Neural crest cell (in vitro differentiated cells): ENCODE results near the gene PPP1R14C. TPM values are rescaled to one million over a fixed set of nuclear protein-coding genes. Genes with fewer than 3 reads are reported as not detected.

Experiments
- DNase-seq: peaks from one replicate; pipeline ENCODE4 v3.0.0; 2021; ENCODE audit warnings: low read depth, mixed read lengths, low spot score
- H3K27ac Mint-ChIP-seq: one replicate; pipeline ENCODE4 v1.8.0; 2021; ENCODE audit warnings: mild to moderate bottlenecking, mixed read lengths; ENCODE audit not compliant: unreplicated experiment
- H3K27me3 Mint-ChIP-seq: 2 replicates; pipeline ENCODE4 v1.8.0; 2021; ENCODE audit warnings: low read depth, mild to moderate bottlenecking, mixed read lengths
- H3K36me3 Mint-ChIP-seq: 2 replicates; pipeline ENCODE4 v1.8.0; 2021; ENCODE audit warnings: low read depth, mild to moderate bottlenecking, mixed read lengths
- H3K4me1 Mint-ChIP-seq: 2 replicates; pipeline ENCODE4 v1.8.0; 2021; ENCODE audit warnings: mixed read lengths
- H3K4me3 Mint-ChIP-seq: one replicate; pipeline ENCODE4 v1.8.0; 2021; ENCODE audit warnings: mild to moderate bottlenecking, mixed read lengths
- H3K9me3 Mint-ChIP-seq: 2 replicates; pipeline ENCODE4 v1.8.0; 2021; ENCODE audit warnings: mixed read lengths
- CTCF ChIP-seq: fragments of 200-600 bp; sonication (generic); conservative IDR thresholded peaks from 2 replicates; pipeline ENCODE4 v1.5.0; 2021; ENCODE audit warnings: antibody characterized with exemption, mild to moderate bottlenecking
- total RNA-seq: library from RNA; stranded (reverse); gene quantifications from 2 replicates; pipeline ENCODE4 v1.2.1, GENCODE V29; 2021

The PPP1R14C gene
- total RNA-seq, 1 donor from 2014 or later: 7.3 TPM

GRCh38 chr6:150282806-150283205, 140.0 kb downstream of the PPP1R14C start:
- peaks cover 8% of the 10 kb centered on the region for H3K36me3 Mint-ChIP-seq
- H3K27me3 Mint-ChIP-seq: no peaks in the 10 kb centered on the region
- DNase-seq: no peak
- TF ChIP-seq CTCF: no peak
- H3K4me3 Mint-ChIP-seq: no peak overlapping the region
- peaks cover 15% of the 10 kb centered on the region for H3K9me3 Mint-ChIP-seq
- no peak overlapping the region for H3K27ac Mint-ChIP-seq
- peaks cover 33% of the 10 kb centered on the region for H3K4me1 Mint-ChIP-seq

DNA sequence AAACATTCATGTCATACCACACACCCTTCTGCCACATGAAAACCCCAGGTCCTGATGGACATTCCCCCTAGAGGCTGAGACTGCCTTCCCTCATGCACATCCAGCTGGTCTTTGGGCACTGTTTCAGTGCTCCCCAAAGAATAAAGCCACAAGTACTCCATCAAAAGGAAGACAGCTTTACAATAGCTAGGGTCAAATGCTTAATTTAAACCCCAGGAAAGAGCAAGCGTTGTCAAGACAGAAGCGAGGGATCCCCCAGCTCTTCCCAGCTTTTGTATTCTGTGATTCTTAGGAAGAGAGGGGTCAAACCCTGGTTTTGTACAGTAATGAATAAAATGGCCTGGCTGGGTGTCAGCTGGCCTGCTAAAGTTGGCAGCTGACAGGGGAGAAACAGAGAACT, 143.6 kb downstream of the PPP1R14C start:
- Mint-ChIP-seq H3K27me3 (no peaks in the 10 kb centered on the region), H3K4me1 (peaks cover 44% of the 10 kb centered on the region), H3K9me3 (peaks cover 13% of the 10 kb centered on the region), H3K27ac (peak overlapping the region; percentile 94), H3K4me3 (peak overlapping the region; percentile 57), H3K36me3 (peaks cover 8% of the 10 kb centered on the region)
- DNase-seq: no peak
- TF ChIP-seq CTCF: no peak

DNA sequence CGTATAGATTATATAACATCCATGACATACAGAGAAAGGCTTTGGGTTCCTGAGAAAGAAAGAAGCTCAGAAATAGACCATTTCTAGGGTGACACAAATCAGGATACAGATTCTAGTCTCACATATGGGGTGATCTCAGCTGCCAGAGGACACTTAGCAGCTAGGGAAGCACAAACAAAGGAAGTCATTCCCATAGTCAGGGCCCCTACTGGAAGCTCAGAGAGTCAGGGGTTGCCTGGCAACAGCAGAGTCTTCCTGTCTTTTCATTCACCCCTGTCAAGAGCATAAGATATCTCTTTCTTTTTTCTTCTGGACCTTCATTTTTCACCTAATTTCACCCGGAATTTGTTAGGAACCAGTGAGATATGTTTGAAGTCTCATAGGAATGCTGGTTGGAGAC, 144.1 kb downstream of the PPP1R14C start:
- Mint-ChIP-seq H3K36me3 (peaks cover 8% of the 10 kb centered on the region), H3K4me1 (peaks cover 44% of the 10 kb centered on the region), H3K4me3 (peak overlapping the region; percentile 57), H3K9me3 (peaks cover 13% of the 10 kb centered on the region), H3K27ac (peak overlapping the region; percentile 94), H3K27me3 (no peaks in the 10 kb centered on the region)
- no peak for DNase-seq
- TF ChIP-seq CTCF: no peak

- H3K36me3 Mint-ChIP-seq: peaks cover 8% of the 10 kb centered on the region
- H3K4me3 Mint-ChIP-seq: no peak overlapping the region
- no peak for DNase-seq
- no peak for TF ChIP-seq CTCF
- no peak overlapping the region for H3K27ac Mint-ChIP-seq
- peaks cover 44% of the 10 kb centered on the region for H3K4me1 Mint-ChIP-seq
- H3K9me3 Mint-ChIP-seq: peaks cover 13% of the 10 kb centered on the region
- H3K27me3 Mint-ChIP-seq: no peaks in the 10 kb centered on the region
These were observed 145.6 kb downstream of the PPP1R14C start for GRCh38 chr6:150288456-150288855.

DNA sequence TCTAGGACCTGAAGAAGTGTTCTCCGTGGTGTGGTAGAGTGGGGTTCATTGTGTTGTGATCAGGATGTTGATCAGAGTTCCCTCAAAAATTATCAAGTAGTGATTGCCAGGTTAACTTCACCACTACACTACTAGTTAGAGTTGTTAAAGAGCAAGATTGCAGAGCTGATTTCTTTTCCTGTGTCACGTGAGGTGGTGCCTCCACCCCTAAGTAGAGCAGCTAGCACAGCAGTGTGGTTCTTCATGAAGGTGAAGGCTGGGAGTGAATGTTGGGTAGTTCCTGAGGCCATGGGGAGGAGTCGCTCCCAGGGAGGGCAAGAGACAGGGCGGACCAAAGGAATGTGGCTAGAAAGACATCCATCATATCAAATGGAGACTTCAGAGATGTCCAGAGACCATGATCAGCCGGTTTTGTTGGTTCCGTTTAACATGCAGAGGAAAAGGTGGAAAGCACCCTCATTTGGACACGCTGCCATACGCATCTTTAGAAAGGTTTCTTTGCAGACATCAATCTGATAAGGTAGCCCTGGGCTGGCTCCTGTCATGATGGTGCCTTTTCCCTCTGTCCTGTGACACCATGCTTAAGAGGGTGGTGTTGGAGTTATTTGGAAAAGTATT, 146.7 kb downstream of the PPP1R14C start:
- DNase-seq: no peak
- H3K9me3 Mint-ChIP-seq: peaks cover 13% of the 10 kb centered on the region
- H3K27ac Mint-ChIP-seq: no peak overlapping the region
- H3K4me1 Mint-ChIP-seq: peaks cover 41% of the 10 kb centered on the region
- no peak overlapping the region for H3K4me3 Mint-ChIP-seq
- peaks cover 8% of the 10 kb centered on the region for H3K36me3 Mint-ChIP-seq
- TF ChIP-seq CTCF: no peak
- no peaks in the 10 kb centered on the region for H3K27me3 Mint-ChIP-seq
